T-helper 17 cell (primary cell): Measurements from ENCODE around the gene NUP37. TPM values are rescaled to one million over a fixed set of nuclear protein-coding genes. Genes with fewer than 3 reads are reported as not detected.
A peak's percentile ranks its signal among the peaks of the same experiment; 100 is the strongest.

Experiments
- ATAC-seq: fragments of 150-1000 bp; cut with Tn5 transposase; 2 replicates; pipeline ENCODE4 v1.10.0; 2021; ENCODE audit warnings: mild to moderate bottlenecking, moderate library complexity
- DNase-seq, 3 donors: peaks; one replicate each; pipeline versions ENCODE4 v3.0.0 to v3.0.0-alpha.2; 2020 to 2021
- H3K9me3 ChIP-seq: one replicate; pipeline ENCODE4 v1.7.0; 2013; ENCODE audit warnings: low read length, mild to moderate bottlenecking; ENCODE audit not compliant: control insufficient read depth, poor library complexity, severe bottlenecking
- H3K27ac Mint-ChIP-seq: one replicate; pipeline ENCODE4 v1.8.0; 2022; ENCODE audit warnings: mild to moderate bottlenecking, moderate library complexity, mixed read lengths
- H3K27me3 Mint-ChIP-seq: one replicate; pipeline ENCODE4 v1.8.0; 2022; ENCODE audit warnings: mixed read lengths
- H3K36me3 Mint-ChIP-seq: one replicate; pipeline ENCODE4 v1.8.0; 2022; ENCODE audit warnings: low read depth, mixed read lengths
- H3K4me1 Mint-ChIP-seq: one replicate; pipeline ENCODE4 v1.8.0; 2022; ENCODE audit warnings: mild to moderate bottlenecking, mixed read lengths
- H3K4me3 Mint-ChIP-seq: one replicate; pipeline ENCODE4 v1.8.0; 2022; ENCODE audit warnings: mild to moderate bottlenecking, moderate library complexity, mixed read lengths
- total RNA-seq, 4 donors: library from RNA in 2 of 4; stranded (reverse) in 2 of 4; gene quantifications; one replicate each; pipeline ENCODE4 v1.2.3 and lab custom pipeline; 2022 to 2026

Gene NUP37
- total RNA-seq, 2 donors from 2014 or later, result 11.0 to 12.5 TPM

- Mint-ChIP-seq H3K4me3 (no peak overlapping the region), H3K27ac (no peak overlapping the region), H3K4me1 (peaks cover 17% of the 10 kb centered on the region), H3K27me3 (peaks cover 14% of the 10 kb centered on the region), H3K36me3 (peaks cover 6% of the 10 kb centered on the region)
- DNase-seq (no peak), ATAC-seq (no peak)
- no peaks in the 10 kb centered on the region for H3K9me3 ChIP-seq
Observed at GRCh38 chr12:102064476-102064875, 55.4 kb downstream of the NUP37 start.

- H3K4me3 Mint-ChIP-seq, result no peak overlapping the region
- H3K27ac Mint-ChIP-seq, result no peak overlapping the region
- ATAC-seq (no peak), DNase-seq (no peak)
- H3K9me3 ChIP-seq, result no peaks in the 10 kb centered on the region
- H3K36me3 Mint-ChIP-seq, result peaks cover 10% of the 10 kb centered on the region
- H3K27me3 Mint-ChIP-seq, result peaks cover 14% of the 10 kb centered on the region
- peaks cover 28% of the 10 kb centered on the region for H3K4me1 Mint-ChIP-seq
Observed at GRCh38 chr12:102063069-102063468, 56.8 kb downstream of the NUP37 start.

GRCh38 chr12:102062419-102062806 lies 57.5 kb downstream of the NUP37 start:
- ATAC-seq (no peak), DNase-seq (no peak)
- Mint-ChIP-seq H3K27me3 (peaks cover 14% of the 10 kb centered on the region), H3K27ac (peak overlapping the region; percentile 100), H3K36me3 (peaks cover 10% of the 10 kb centered on the region), H3K4me3 (peak overlapping the region; percentile 98), H3K4me1 (peaks cover 33% of the 10 kb centered on the region)
- H3K9me3 ChIP-seq, result no peaks in the 10 kb centered on the region

DNA sequence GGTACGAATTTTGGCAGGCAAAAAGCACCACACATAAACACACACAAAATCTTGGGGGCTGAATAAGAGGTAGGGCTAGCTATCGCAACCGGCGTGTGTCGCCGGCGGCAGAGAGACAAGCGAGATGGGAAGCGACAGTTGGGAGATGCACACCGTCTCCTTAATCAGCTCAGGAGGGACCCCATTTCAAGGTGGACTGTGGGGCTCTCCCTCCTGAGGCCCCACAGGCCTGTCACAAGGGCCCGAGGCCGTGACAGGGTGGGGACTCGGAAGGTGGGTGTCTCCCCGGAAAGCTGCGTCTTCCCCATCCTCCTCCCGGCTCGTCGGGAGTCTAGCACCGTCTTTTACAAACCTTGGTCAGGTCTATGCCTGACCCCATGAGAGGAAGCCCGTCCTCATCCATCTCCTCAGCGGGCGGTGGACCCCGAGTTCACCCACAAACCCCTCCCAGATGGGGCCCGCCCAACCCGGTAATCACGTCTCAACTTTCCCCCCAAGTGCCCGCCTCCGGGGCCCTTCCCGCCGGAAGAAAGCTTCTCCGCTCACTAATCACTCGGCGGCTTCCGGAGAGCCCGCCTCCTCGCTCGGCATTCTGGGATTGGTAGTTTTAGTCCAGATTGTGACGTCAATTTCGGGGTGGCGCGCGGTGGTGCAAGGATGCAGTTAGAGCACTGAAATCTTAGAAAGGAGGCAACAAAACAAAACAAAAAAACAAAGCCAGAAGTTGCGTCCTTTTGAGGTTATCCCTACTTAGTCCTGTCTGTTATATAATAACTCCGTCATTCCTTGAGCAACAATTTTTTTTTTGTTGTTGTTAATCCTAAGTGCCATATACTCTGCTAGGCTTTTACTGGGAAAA lies 58.1 kb downstream of the NUP37 start, which contains the start of gene WASHC3:
Gene WASHC3, minus strand, starts transcription at position 432 of the 859 bp plus-strand sequence. Its CDS starts 29 bp downstream, at position 403.
- peak within 1 kb of the TSS; percentile 98 for H3K4me3 Mint-ChIP-seq
- H3K27me3 Mint-ChIP-seq, result peaks cover 14% of the 10 kb centered on the region
- peak; percentile 86 to 93 (median 88) for DNase-seq
- peak; percentile 91 for ATAC-seq
- peak within 1 kb of the TSS; percentile 100 for H3K27ac Mint-ChIP-seq
- H3K36me3 Mint-ChIP-seq, result peaks cover 10% of the 10 kb centered on the region
- no peaks in the 10 kb centered on the region for H3K9me3 ChIP-seq
- H3K4me1 Mint-ChIP-seq, result peaks cover 34% of the 10 kb centered on the region

DNA sequence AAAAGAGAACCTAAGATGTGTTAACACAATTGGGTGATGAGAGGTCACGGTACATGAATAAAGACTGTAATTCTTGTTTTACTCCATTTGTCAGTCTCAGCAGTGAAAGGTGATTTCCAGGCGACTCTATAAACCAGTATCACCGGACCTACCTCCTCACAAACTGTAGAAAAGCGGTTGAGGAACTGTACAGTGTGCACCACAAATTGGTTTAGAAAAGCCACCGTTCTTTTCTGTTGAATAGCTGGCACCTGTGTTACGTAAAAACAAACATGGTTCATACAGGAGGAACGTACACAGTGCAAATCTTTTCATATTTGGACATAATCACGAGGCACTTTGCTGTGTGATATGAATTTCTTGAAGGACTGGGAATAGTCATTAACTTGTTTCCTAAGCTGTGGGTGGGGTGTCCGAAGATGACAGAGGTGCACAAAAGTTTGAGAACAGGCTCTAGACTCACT lies 58.8 kb downstream of the NUP37 start:
- peaks cover 16% of the 10 kb centered on the region for H3K36me3 Mint-ChIP-seq
- peak; percentile 59 for ATAC-seq

GRCh38 chr12:102059343-102059742 lies 60.6 kb downstream of the NUP37 start:
- H3K27me3 Mint-ChIP-seq, result peaks cover under 1% of the 10 kb centered on the region
- peak overlapping the region; percentile 33 for H3K4me3 Mint-ChIP-seq
- ATAC-seq (peak; percentile 37), DNase-seq (no peak)
- H3K9me3 ChIP-seq, result no peaks in the 10 kb centered on the region
- H3K36me3 Mint-ChIP-seq, result peaks cover 20% of the 10 kb centered on the region
- H3K4me1 Mint-ChIP-seq, result peaks cover 45% of the 10 kb centered on the region
- peak overlapping the region; percentile 100 for H3K27ac Mint-ChIP-seq

More for the DNA sequence above, 58.8 kb downstream of the NUP37 start:
- Mint-ChIP-seq H3K27ac (peak overlapping the region; percentile 100), H3K4me3 (peak overlapping the region; percentile 98), H3K27me3 (peaks cover 13% of the 10 kb centered on the region), H3K4me1 (peaks cover 40% of the 10 kb centered on the region)
- peak in 1 of 3 donors; percentile 13 for DNase-seq
- H3K9me3 ChIP-seq, result no peaks in the 10 kb centered on the region

DNA sequence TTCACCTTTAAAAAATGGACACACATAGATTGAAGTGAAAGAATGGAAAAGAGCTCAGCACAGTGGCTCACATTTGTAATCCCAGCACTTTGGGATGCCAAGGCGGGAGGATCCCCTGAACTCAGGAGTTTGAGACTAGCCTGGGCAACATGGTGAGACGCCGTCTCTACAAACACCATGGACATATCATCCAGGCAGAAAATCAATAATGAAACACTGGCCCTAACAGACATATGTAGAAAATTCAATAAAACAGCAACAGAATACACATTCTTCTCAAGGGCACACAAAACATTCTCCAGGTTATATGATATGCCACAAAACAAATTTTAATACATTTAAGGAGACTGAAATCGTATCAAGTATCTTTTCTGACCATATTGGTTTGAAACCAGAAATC lies 65.6 kb downstream of the NUP37 start:
- Mint-ChIP-seq H3K36me3 (peaks cover 21% of the 10 kb centered on the region), H3K4me3 (no peak overlapping the region), H3K27ac (peak overlapping the region; percentile 19), H3K4me1 (peaks cover 38% of the 10 kb centered on the region), H3K27me3 (no peaks in the 10 kb centered on the region)
- no peaks in the 10 kb centered on the region for H3K9me3 ChIP-seq
- DNase-seq, result no peak
- ATAC-seq, result no peak

GRCh38 chr12:102053062-102053349 lies 66.9 kb downstream of the NUP37 start:
- Mint-ChIP-seq H3K27me3 (no peaks in the 10 kb centered on the region), H3K4me1 (peaks cover 29% of the 10 kb centered on the region), H3K36me3 (peaks cover 17% of the 10 kb centered on the region), H3K27ac (peak overlapping the region; percentile 88), H3K4me3 (no peak overlapping the region)
- no peaks in the 10 kb centered on the region for H3K9me3 ChIP-seq
- DNase-seq, result no peak
- no peak for ATAC-seq

GRCh38 chr12:102052192-102053061 lies 67.5 kb downstream of the NUP37 start:
- no peaks in the 10 kb centered on the region for H3K9me3 ChIP-seq
- Mint-ChIP-seq H3K27me3 (no peaks in the 10 kb centered on the region), H3K27ac (no peak overlapping the region), H3K36me3 (peaks cover 17% of the 10 kb centered on the region), H3K4me3 (no peak overlapping the region), H3K4me1 (peaks cover 24% of the 10 kb centered on the region)
- ATAC-seq, result no peak
- no peak for DNase-seq

GRCh38 chr12:102051431-102051965 lies 68.4 kb downstream of the NUP37 start:
- no peak for ATAC-seq
- Mint-ChIP-seq H3K4me3 (no peak overlapping the region), H3K4me1 (peaks cover 20% of the 10 kb centered on the region), H3K27ac (peak overlapping the region; percentile 9), H3K27me3 (no peaks in the 10 kb centered on the region), H3K36me3 (peaks cover 15% of the 10 kb centered on the region)
- H3K9me3 ChIP-seq, result no peaks in the 10 kb centered on the region
- DNase-seq, result no peak

DNA sequence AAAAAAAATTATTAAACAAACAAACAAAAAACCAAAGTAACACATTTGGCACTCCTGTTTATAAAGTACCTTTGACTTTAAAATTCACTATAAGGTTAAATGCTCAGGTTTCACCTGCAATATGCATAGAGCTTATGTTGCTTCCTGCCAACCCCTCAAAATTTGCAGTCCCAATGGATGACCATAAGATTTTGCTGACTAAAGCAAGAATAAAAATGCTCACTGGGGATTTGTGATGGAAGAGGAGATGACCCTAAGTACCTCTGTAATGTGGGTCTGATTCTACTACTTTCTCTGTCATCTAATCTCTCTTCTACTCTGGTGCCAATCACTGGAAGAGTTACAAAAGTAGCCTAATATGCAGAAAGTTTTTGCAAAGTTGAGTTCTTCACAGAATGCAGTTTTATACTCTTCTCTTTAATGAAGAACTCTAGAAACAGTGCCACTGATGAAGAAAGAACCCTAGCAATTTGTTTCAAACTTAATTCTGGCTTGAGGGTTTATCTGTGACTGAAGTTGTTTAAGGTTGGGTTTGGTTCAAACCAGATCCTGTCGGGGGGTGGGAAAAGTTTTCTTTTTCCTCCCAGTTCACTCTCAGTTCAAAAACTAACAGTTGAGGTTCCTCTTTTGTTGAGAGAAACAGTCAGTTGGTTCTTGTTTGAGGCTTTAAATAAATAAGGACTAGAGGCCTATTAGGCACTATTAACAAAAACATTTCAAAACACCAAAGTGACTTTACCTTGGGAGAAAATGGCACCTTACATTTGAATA lies 69.1 kb downstream of the NUP37 start:
- H3K27me3 Mint-ChIP-seq, result no peaks in the 10 kb centered on the region
- H3K27ac Mint-ChIP-seq, result no peak overlapping the region
- H3K4me3 Mint-ChIP-seq, result no peak overlapping the region
- peaks cover 17% of the 10 kb centered on the region for H3K4me1 Mint-ChIP-seq
- H3K9me3 ChIP-seq, result no peaks in the 10 kb centered on the region
- H3K36me3 Mint-ChIP-seq, result peaks cover 12% of the 10 kb centered on the region
- no peak for ATAC-seq
- DNase-seq, result no peak

DNA sequence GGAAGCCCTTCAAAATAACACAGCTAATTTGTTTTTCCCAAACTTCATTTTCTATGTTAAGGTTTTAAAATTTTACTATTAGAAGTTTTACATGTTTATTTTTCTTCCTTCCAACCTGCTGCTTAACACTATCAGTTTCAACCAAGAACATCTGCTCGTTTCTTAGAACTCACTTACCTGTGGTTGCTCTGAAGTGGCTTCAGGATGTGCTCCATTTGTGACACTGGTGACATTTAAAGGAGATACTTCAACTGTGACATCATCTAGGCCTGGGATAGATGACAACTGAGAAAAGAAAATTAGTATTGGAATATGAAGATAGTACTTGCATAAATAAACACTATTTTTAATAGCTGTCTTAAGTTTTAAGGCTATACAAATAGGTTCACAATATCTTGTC lies 76.0 kb downstream of the NUP37 start:
- peaks cover 3% of the 10 kb centered on the region for H3K4me1 Mint-ChIP-seq
- H3K9me3 ChIP-seq, result no peaks in the 10 kb centered on the region
- ATAC-seq, result peak; percentile 85
- peak overlapping the region; percentile 28 for H3K4me3 Mint-ChIP-seq
- H3K27me3 Mint-ChIP-seq, result no peaks in the 10 kb centered on the region
- no peak for DNase-seq
- H3K36me3 Mint-ChIP-seq, result no peaks in the 10 kb centered on the region
- H3K27ac Mint-ChIP-seq, result peak overlapping the region; percentile 51
